ENCODE results near the gene REELD1. TPM values are rescaled to one million over a fixed set of nuclear protein-coding genes. Genes with fewer than 3 reads are reported as not detected.

The REELD1 gene
- total RNA-seq, 1 experiment from 2014 or later, result not detected

DNA sequence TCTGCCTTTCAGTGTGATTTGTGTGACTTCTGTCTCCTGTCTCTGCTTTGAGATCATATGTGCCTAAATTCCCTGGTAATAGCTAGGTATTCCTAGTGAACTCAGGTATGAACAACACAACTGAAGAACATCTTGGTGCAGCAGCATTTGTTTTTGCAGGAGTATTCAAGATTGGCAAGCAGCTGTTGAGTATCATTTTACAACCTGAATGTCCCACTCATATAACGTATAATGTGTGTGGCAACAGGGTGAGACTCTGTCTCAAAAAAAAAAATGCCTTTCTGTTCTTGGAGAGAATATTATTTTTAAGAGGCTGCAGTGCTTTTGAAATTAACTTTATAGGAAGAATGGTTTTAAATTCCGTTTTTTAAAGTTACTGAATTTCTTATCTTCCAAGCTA, 31.1 kb upstream of the REELD1 start:
- Histone ChIP-seq H2AK5ac (ENCODE audit: insufficient read length, low read length) (no peak overlapping the region), H3K79me1 (ENCODE audit: insufficient read depth, low read depth, low read length, poor library complexity, severe bottlenecking) (no peaks in the 10 kb centered on the region), H3K27me3 (ENCODE audit: insufficient read depth, low read length) (no peaks in the 10 kb centered on the region), H2BK5ac (ENCODE audit: insufficient read length, low read length) (no peak overlapping the region), H3K4me2 (ENCODE audit: insufficient read depth, insufficient read length, low read length) (no peak overlapping the region), H3K14ac (ENCODE audit: insufficient read depth, low read length) (no peak overlapping the region), H4K91ac (ENCODE audit: insufficient read length, low read depth, low read length) (no peak overlapping the region), H3K9me3 (ENCODE audit: control insufficient read depth, low read depth, low read length) (no peaks in the 10 kb centered on the region), H3K23me2 (ENCODE audit: insufficient read length, low read depth, low read length, poor library complexity, severe bottlenecking) (no peaks in the 10 kb centered on the region), H2AFZ (ENCODE audit: low read length) (no peak overlapping the region), H4K20me1 (ENCODE audit: control insufficient read depth, insufficient read depth, insufficient read length) (no peaks in the 10 kb centered on the region), H3K27ac (ENCODE audit: insufficient read length, low read depth, low read length) (no peak overlapping the region), H3K23ac (ENCODE audit: insufficient read length, low read depth, low read length) (no peak overlapping the region), H3T11ph (ENCODE audit: low read length) (no peak overlapping the region), H2BK20ac (ENCODE audit: low read depth, low read length, poor library complexity, severe bottlenecking) (no peak overlapping the region), H3K4ac (ENCODE audit: low read depth, low read length) (no peak overlapping the region), H2BK15ac (ENCODE audit: low read depth, low read length) (no peak overlapping the region), H3K56ac (ENCODE audit: insufficient read length, low read depth, low read length) (no peak overlapping the region), H4K8ac (replicated peaks; ENCODE audit: insufficient read length, low read depth, low read length) (no peak overlapping the region), H3K79me2 (ENCODE audit: insufficient read depth, low read length) (0 out of 2 replicates have a peak, but pooled peaks cover 2% of the 10 kb centered on the region), H2BK120ac (ENCODE audit: low read depth, low read length, poor library complexity, severe bottlenecking) (no peak overlapping the region), H2BK12ac (ENCODE audit: insufficient read length, low read depth, low read length) (no peak overlapping the region), H3K4me1 (ENCODE audit: insufficient read depth, low read length) (no peaks in the 10 kb centered on the region), H3K9ac (ENCODE audit: extremely low read depth, insufficient read length, low read length) (no peak overlapping the region), H3K18ac (ENCODE audit: insufficient read length, low read depth, low read length) (no peak overlapping the region), H4K5ac (ENCODE audit: insufficient read length, low read depth, low read length) (no peak overlapping the region)
- no CpG with 5 or more reads among the region's 2 CpGs for WGBS (ENCODE audit: extremely low coverage, insufficient read length, low lambda C conversion rate)
- H3K4me3 Mint-ChIP-seq, result no peak overlapping the region
- H3K27ac Mint-ChIP-seq, result no peak overlapping the region
- DNase-seq, result no peak
- peaks cover 8 to 40% (median 31%) of the 10 kb centered on the region in 3 experiments; a peak in 6 of 7 replicates for H3K36me3 Mint-ChIP-seq (ENCODE audit: insufficient read depth in 1 of 3, low read depth in 3 of 3)
- H3K27me3 Mint-ChIP-seq (ENCODE audit: low read depth), result no peaks in the 10 kb centered on the region
- peaks cover 20 to 21% of the 10 kb centered on the region in 2 experiments for H3K4me1 Mint-ChIP-seq
- H3K9me3 Mint-ChIP-seq, result no peaks in the 10 kb centered on the region
- TF ChIP-seq, protein P1, sequence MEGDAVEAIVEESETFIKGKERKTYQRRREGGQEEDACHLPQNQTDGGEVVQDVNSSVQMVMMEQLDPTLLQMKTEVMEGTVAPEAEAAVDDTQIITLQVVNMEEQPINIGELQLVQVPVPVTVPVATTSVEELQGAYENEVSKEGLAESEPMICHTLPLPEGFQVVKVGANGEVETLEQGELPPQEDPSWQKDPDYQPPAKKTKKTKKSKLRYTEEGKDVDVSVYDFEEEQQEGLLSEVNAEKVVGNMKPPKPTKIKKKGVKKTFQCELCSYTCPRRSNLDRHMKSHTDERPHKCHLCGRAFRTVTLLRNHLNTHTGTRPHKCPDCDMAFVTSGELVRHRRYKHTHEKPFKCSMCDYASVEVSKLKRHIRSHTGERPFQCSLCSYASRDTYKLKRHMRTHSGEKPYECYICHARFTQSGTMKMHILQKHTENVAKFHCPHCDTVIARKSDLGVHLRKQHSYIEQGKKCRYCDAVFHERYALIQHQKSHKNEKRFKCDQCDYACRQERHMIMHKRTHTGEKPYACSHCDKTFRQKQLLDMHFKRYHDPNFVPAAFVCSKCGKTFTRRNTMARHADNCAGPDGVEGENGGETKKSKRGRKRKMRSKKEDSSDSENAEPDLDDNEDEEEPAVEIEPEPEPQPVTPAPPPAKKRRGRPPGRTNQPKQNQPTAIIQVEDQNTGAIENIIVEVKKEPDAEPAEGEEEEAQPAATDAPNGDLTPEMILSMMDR (conservative IDR thresholded peaks at IDR 0.05), result no peak

Measured in H9 (cell line).